NCI-H2227 (cell line): ENCODE results near the gene LRBA.
A peak's percentile ranks its signal among the peaks of the same experiment; 100 is the strongest.

Source experiments
- DNase-seq: peaks from one replicate; lab custom pipeline; 2025; ENCODE audit not compliant: unreplicated experiment; lab: John Stamatoyannopoulos, UW

Gene LRBA

GRCh38 chr4:150231107-150231770, 783.8 kb downstream of the LRBA start:
- no peak for DNase-seq

GRCh38 chr4:150230561-150230960, 784.5 kb downstream of the LRBA start:
- DNase-seq: no peak

DNA sequence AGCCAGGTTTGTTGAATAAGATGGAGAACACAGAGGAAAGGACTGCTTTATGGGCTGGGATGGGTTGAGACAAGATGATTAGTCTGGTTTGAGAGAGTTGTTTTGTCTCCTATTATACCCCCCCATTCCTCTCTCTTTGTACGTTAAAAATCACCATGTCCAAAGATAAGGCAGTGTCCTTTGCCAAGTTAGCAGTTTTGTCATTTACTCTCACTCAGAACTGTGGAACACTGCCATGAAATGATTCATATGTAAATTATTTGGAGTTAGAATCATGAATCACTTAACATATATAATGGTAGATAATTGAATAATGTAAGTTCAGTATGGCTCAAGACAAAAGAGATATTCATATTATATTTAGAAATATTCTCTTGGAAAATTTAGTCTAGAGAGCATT, 785.6 kb downstream of the LRBA start:
- DNase-seq: no peak

DNA sequence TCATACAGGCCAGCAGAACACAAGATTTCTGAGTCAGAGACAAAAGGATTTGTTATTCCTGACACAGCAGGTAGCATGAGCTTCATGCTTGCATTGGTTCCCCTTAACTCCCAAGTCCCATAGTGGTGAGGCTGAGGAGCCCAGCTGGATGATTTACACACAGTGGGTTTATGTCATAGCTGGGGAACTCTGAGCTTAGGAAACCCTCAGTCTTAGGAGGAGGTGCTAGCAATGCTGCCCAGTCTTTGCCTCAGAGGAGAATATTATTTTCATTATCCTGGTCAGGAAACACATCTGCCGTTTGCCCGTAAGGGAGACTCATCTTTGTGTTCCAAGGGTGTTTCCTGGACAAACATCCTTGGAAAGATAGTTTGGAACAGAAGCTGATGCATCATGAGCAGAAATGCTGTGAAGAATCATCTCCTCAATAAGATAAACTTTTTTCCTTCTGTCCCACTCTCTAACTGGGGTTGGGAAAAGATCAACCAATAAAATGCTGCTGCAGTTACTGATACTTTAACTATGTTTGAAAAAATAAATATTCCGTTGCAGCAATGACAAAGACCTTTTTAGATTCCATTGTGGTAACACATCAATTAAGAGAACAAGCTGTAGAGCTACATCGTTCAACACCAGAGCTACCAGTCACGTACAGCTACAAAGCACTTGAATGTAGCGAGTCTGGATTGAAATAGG, 790.0 kb downstream of the LRBA start:
- DNase-seq: no peak

DNA sequence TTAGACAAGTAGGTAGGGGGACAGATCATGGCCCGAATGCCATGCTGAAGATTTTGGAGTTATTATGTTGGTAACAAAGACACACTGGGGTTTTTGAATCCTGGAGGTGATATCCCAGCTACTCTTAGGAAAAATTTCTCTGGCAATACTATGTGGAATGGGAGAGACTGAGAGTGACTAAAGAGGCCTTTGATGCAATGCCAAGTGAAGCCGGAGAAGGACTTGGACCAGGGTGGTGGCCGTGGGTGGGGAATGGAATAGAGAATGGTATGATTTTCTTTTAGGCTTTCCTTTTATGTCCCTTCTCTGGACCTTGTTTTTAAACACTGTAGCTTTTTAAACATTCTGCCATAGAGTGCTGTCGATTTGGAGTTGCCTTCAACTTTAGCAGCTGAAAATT, 795.2 kb downstream of the LRBA start:
- DNase-seq: no peak

DNA sequence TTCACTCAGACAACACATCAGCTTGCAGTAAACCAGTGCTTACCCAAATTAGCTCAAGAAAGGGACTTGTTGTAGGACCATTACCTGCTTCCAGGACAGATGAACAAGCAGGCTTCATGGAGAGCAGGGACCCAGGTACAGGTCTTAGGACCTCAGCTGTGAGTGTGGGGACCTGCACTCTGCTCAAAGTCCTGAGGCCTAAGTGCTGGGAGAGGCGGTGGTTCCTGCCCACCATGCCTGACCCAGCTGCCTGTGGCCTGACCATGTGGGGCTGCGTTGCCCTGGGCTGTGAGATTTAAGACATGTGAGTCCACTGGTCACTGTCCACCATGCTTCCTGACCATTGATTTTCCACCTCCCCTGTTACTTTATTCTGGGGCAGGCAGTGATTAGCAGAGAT, 796.6 kb downstream of the LRBA start:
- DNase-seq: no peak

DNA sequence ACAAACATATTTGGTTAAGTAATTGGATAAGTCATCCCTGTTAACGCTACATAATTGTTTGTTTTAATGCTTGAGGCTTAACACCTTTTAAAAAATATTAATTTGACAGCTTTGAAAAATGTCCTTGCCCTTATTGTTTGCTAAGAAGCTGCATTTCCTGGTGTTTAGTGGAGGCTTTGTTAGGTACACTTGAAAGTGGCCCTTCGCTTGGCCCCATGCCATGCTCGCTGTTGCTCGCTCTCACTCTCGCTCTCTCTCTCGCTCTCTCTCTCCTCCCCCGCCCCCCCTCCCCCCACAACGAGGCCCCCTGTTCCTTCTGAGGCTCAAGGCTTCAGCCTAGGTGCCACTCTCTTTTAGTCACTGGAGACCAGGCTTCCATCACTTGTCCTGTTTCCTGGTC, 797.3 kb downstream of the LRBA start:
- peak; percentile 57 for DNase-seq

GRCh38 chr4:150217192-150217591, 797.9 kb downstream of the LRBA start:
- peak; percentile 65 for DNase-seq

- DNase-seq: no peak
Observed at GRCh38 chr4:150216726-150217125, 798.4 kb downstream of the LRBA start.

GRCh38 chr4:150215601-150216000, 799.5 kb downstream of the LRBA start:
- no peak for DNase-seq
